IPS-18a (cell line): Measurements from ENCODE around the gene SNX9.
"Not testable (repeated sequence)": the region's sequence is repeated elsewhere in the genome, so short reads cannot be mapped to it uniquely, and the experiment has no call there.

Experiments used
- H3K27ac ChIP-seq: one replicate; pipeline ENCODE4 v1.5.1; 2013; ENCODE audit warnings: low read length
- H3K27me3 ChIP-seq: one replicate; pipeline ENCODE4 v1.6.1; 2013; ENCODE audit warnings: mild to moderate bottlenecking, low read length; ENCODE audit not compliant: control insufficient read depth, insufficient read depth
- H3K36me3 ChIP-seq: one replicate; pipeline ENCODE4 v1.6.1; 2013; ENCODE audit warnings: low read depth, low read length; ENCODE audit not compliant: control insufficient read depth
- H3K4me1 ChIP-seq: one replicate; pipeline ENCODE4 v1.6.1; 2013; ENCODE audit warnings: low read depth, low read length; ENCODE audit not compliant: control insufficient read depth
- H3K4me3 ChIP-seq: one replicate; pipeline ENCODE4 v1.5.1; 2013; ENCODE audit warnings: low read length
- H3K9ac ChIP-seq: one replicate; pipeline ENCODE4 v1.6.1; 2013; ENCODE audit warnings: mild to moderate bottlenecking, low read length, moderate library complexity
- H3K9me3 ChIP-seq: one replicate; pipeline ENCODE4 v1.6.1; 2013; ENCODE audit warnings: low read depth, low read length; ENCODE audit not compliant: control insufficient read depth

SNX9 gene

DNA sequence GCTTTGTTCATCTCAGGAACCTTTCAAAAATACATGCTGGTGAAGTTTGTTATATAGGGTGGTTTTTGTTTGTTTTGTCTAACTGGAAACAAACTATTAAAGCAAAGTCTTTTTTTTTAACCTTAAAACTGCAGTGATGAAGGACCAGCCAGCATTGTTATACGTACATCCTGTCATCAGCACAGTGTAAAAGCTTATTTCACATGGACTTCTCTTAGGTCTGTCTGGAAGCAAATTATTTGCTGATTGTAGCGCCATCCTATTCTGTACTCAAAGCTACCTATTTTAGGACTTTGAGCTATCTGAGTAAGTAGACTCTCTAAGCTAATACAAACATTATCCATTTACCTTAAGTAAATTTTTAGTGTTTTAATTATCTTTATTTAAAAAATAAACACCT is 61.7 kb downstream of the SNX9 start:
- Histone ChIP-seq H3K9ac (no peak overlapping the region), H3K27me3 (no peaks in the 10 kb centered on the region), H3K27ac (no peak overlapping the region), H3K4me1 (peaks cover 12% of the 10 kb centered on the region), H3K36me3 (peaks cover 20% of the 10 kb centered on the region), H3K9me3 (no peaks in the 10 kb centered on the region), H3K4me3 (no peak overlapping the region)

DNA sequence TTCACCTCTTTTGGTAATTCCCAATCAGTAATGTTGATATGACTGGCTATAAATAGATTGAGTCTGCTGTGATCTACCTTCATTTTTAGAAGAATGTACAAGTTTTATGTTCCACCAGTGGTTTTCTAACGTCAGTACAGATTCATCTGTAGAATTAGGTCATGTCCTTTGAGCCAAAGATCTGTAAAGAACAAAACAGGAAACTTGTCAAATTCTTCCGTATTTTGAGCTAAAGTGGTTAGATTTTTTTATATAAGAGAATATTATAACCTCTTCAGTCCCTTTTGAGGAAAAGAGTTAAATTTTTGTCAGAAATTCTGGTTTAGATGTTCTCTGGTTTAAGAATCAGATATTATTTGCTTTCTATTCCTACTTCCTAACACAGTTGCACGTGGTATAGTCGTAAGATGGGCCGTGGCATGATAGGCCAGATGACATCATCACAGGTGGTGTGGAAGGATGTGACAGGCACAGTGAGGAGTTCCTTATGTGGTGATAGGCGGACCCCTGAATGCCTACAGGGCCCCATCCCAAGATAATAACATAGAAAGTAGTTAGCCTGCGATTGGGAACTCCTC is 62.3 kb downstream of the SNX9 start:
- Histone ChIP-seq H3K4me3 (no peak overlapping the region), H3K4me1 (peaks cover 6% of the 10 kb centered on the region), H3K9me3 (no peaks in the 10 kb centered on the region), H3K36me3 (peaks cover 20% of the 10 kb centered on the region), H3K9ac (no peak overlapping the region), H3K27ac (no peak overlapping the region), H3K27me3 (no peaks in the 10 kb centered on the region)

DNA sequence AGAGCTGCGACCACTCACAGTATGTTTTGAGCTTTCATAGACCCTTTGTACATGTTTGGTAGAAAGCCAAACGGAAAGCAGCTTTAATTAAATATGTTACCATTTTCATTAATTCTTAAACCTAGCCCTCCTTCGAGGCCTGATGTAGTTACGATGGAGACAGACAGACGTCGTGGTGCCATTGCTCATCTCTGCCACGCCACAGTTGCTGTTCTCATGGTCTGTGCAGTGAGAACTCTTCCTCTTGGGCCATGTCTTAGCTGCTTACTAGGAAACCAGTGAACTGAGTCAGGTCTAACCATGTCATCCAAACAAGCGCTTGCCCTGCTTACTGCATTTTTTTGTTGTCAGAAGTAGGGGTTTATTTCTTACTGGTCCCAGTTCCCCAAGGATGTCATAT is 62.8 kb downstream of the SNX9 start:
- H3K27ac ChIP-seq: no peak overlapping the region
- H3K36me3 ChIP-seq: peaks cover 20% of the 10 kb centered on the region
- no peak overlapping the region for H3K9ac ChIP-seq
- no peaks in the 10 kb centered on the region for H3K9me3 ChIP-seq
- H3K4me1 ChIP-seq: peaks cover under 1% of the 10 kb centered on the region
- H3K27me3 ChIP-seq: no peaks in the 10 kb centered on the region
- H3K4me3 ChIP-seq: no peak overlapping the region

DNA sequence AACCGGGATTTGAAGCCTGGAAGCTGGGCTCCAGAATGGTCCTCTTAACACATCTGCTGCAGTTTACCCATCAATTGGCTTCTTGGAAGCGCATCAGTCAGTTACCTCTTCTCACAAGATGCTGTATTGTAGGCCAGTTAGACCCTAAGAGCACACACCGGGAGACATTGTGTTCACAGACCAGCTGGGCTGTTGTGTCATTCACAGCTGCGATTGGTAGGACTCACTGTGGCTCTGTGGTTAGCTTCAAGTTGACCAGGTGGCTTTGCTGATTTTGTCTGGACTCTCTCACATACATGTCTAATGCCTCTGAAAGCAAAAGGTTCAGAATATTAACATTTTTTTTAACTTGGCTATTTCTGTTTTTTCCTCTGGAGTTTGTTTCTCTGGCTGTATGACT is 64.8 kb downstream of the SNX9 start:
- no peak overlapping the region for H3K27ac ChIP-seq
- H3K4me3 ChIP-seq: no peak overlapping the region
- no peaks in the 10 kb centered on the region for H3K9me3 ChIP-seq
- no peak overlapping the region for H3K9ac ChIP-seq
- peaks cover 15% of the 10 kb centered on the region for H3K36me3 ChIP-seq
- no peaks in the 10 kb centered on the region for H3K27me3 ChIP-seq
- no peaks in the 10 kb centered on the region for H3K4me1 ChIP-seq

DNA sequence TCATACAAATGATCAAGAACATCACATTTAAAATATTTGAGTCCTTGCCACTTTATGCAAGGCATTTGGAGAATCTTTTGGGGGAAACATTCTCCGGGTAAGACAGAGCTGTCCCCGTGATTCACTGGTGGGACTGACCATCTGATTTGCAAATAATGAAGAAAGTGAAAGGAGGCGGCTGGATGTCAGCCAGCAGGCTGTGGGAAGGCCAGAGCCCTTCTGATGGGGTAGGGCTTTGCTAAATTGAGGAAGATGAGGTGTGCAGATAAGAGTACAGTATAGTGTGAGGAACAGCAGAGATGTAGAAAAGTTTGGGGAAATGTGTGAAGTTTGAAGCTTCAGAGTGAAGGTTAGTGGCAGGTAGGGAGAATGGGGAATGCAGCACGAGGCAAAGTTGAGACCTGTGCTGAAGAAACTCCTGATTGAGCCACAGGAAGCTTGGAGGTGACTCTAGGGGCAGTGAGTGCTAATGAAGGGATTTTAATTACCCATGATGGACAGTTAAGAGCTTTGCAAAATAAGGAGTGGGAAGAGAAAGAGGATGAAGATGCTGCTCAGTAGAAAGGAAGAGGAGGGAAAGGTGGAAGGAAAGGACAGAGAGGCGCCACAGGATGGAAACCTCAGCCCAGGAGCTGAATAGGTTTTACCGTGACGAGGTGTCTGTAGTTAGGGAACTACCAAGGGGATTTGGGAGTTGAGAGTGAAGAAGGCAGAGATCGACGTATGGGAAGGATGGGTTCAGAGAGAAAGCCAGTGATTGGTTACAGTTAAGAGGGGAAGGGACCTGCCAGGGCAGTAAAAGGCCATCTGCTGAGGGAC is 68.7 kb downstream of the SNX9 start:
- Histone ChIP-seq H3K4me3 (no peak overlapping the region), H3K9me3 (no peaks in the 10 kb centered on the region), H3K4me1 (no peaks in the 10 kb centered on the region), H3K27ac (no peak overlapping the region), H3K36me3 (peaks cover 1% of the 10 kb centered on the region), H3K27me3 (no peaks in the 10 kb centered on the region), H3K9ac (no peak overlapping the region)

DNA sequence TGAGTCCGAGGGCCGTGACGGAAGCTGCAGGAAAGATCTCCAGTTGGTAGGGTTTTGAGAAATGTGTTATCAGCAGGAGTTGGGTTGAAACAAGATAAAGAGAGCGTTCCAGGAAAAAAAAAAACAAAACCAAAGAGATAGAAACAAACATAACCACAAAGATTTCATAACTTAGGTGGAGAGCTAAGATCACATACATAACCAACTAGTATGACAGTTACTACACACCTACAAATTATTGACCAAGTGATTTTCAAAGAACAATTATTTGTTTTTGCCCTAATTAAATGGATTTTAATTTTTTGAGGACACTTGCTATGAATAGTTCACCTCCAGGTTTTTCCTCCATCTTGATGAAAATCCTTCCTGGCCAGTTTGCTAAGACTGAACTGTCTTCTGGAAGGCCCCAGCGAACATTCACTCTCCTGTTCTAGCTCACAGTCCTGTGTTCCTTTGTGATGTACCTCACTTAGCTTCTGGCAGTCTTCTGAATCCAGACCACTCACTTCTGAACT is 69.4 kb downstream of the SNX9 start:
- H3K4me1 ChIP-seq: no peaks in the 10 kb centered on the region
- peaks cover 4% of the 10 kb centered on the region for H3K36me3 ChIP-seq
- no peak overlapping the region for H3K27ac ChIP-seq
- no peak overlapping the region for H3K4me3 ChIP-seq
- no peaks in the 10 kb centered on the region for H3K9me3 ChIP-seq
- no peaks in the 10 kb centered on the region for H3K27me3 ChIP-seq
- H3K9ac ChIP-seq: no peak overlapping the region

DNA sequence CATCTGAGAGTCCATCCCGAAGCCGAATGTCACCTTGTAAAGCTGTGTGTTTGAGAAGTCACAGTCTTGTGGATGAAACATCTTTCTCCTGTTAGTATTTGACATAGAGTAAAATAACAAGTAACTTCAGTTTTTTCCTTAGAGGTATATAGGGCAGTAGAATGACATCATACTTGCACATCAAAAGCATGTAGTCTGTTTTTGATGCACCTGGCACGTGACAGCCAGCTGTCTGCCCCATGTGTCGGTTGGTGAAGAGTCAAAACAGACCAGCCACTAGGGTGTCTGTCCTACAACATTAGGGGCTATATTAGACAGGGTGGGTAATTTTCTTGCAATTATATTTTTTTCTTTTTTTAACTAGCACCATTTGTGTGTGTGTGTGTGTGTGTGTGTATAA is 70.2 kb downstream of the SNX9 start:
- Histone ChIP-seq H3K9ac (no peak overlapping the region), H3K4me1 (no peaks in the 10 kb centered on the region), H3K27ac (no peak overlapping the region), H3K36me3 (peaks cover 4% of the 10 kb centered on the region), H3K9me3 (no peaks in the 10 kb centered on the region), H3K27me3 (no peaks in the 10 kb centered on the region), H3K4me3 (no peak overlapping the region)

DNA sequence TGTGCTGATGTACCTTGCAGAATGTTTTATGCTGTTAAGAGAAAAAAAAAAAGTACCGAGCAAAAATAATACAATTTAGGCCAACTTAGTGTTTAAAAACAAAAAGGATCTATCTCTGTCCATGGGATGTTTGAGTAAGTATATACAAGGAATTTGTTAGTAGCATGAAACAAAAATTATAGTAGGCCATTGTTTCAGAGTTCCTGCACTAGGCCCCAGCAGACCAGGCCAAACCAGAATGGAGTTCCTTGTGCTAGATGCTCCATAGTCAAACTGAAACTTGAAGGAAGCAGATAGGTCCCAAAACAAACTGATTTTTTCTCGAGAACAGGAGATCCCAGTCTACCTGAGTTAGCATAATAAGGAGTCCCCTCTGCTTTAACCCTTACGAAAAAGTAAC is 72.5 kb downstream of the SNX9 start:
- Histone ChIP-seq H3K4me1 (no peaks in the 10 kb centered on the region), H3K9me3 (no peaks in the 10 kb centered on the region), H3K27me3 (no peaks in the 10 kb centered on the region), H3K36me3 (peaks cover 4% of the 10 kb centered on the region), H3K9ac (no peak overlapping the region), H3K4me3 (no peak overlapping the region), H3K27ac (no peak overlapping the region)

DNA sequence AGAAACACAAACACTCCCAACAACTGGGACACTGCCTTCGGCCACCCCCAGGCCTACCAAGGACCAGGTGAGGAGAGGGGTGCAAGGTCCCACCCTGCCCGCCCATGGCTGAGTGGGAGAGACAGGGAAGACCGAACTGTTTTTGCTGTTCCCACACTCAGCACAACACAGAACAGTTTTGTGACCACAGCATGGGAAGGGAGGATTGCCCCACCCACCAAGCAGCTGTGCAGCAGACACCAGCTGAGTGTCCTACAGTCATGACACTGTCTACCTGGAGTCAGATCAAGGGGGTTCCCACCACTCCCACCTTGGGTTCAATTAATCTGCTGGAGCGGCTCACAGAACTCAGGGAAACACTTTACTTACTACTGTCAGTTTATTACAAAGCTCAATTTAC is 73.9 kb downstream of the SNX9 start:
- Histone ChIP-seq H3K36me3 (peaks cover 11% of the 10 kb centered on the region), H3K9me3 (no peaks in the 10 kb centered on the region)

DNA sequence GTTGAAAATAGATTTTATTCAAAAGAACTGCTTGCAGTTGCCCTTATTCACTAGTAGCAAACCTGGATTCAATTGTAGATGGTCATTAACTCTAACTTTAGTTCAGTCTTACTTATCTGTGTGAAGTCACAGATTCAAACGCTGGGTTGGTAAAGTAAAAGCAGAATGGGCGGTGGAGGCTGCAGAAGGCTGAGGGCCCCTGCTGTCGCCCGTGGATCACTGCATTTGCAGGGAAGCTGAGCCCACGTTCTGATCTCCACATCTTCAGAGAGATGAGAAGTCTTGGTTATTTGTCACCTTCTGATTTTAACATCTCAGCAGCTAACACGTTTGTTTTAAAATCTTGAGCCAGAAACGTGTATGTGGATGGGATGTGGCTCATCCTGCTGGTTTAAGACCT is 75.1 kb downstream of the SNX9 start:
- H3K36me3 ChIP-seq: peaks cover 12% of the 10 kb centered on the region
- H3K27ac ChIP-seq: no peak overlapping the region
- no peak overlapping the region for H3K4me3 ChIP-seq

More for the DNA sequence above, 73.9 kb downstream of the SNX9 start:
- H3K4me1 ChIP-seq: peaks cover 6% of the 10 kb centered on the region
- no peak overlapping the region for H3K27ac ChIP-seq
- no peak overlapping the region for H3K4me3 ChIP-seq
- no peaks in the 10 kb centered on the region for H3K27me3 ChIP-seq
- no peak overlapping the region for H3K9ac ChIP-seq

DNA sequence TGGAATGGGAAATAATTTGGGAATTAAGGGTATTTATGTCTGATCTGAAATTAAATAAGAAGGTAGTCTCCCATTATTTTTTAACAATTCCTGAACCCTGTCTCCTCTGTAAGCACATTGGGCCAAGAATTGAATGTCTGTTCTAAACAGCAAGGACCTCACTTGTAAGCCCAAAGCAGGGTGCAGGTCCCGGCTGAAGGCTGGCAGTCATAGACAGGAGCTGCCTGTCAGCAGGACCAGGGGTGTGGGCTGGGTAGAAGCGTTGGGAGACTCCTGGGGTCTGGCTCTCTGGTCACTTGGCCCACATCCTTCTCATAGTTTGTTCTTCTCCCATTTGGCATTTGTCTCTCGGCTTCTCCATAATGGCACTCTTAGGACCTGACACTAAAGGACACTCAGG is 75.6 kb downstream of the SNX9 start:
- Histone ChIP-seq H3K9me3 (no peaks in the 10 kb centered on the region), H3K4me3 (no peak overlapping the region), H3K27ac (no peak overlapping the region), H3K36me3 (peaks cover 12% of the 10 kb centered on the region), H3K4me1 (peaks cover 6% of the 10 kb centered on the region), H3K9ac (no peak overlapping the region), H3K27me3 (no peaks in the 10 kb centered on the region)

More for the DNA sequence above, 75.1 kb downstream of the SNX9 start:
- no peaks in the 10 kb centered on the region for H3K9me3 ChIP-seq
- no peak overlapping the region for H3K9ac ChIP-seq
- H3K27me3 ChIP-seq: no peaks in the 10 kb centered on the region
- H3K4me1 ChIP-seq: peaks cover 6% of the 10 kb centered on the region

DNA sequence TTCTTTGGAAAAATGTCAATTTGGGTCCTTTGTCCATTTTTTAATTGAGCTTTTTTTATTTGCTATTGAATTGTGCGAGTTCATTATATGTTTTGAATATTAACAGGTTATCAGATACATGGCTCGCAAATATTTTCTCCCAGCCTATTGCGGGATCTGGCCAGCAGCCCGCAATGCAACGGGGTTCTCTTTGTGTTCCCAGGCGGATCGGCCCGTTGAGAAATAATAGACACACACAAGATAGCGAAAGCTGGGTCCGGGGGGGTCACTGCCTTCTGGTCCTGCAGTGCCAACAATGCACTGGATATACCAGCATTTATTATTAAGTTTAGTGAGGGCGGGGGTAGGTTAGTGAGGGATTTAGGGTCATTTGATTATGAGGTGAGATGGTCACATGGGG is 77.2 kb downstream of the SNX9 start:
- Histone ChIP-seq H3K4me1 (peaks cover 16% of the 10 kb centered on the region), H3K36me3 (peaks cover 12% of the 10 kb centered on the region)
- H3K9me3 ChIP-seq: not testable (repeated sequence)

More for the DNA sequence above, 77.2 kb downstream of the SNX9 start:
- H3K9ac ChIP-seq, H3K27ac ChIP-seq, H3K27me3 ChIP-seq, H3K4me3 ChIP-seq: not testable (repeated sequence)
